SK-N-DZ (cell line): ENCODE measurements around the gene BBX.

ENCODE experiments used
- DNase-seq: peaks from one replicate; pipeline ENCODE4 v3.0.0-alpha.2; 2015; ENCODE audit warnings: low spot score

The BBX gene

DNA sequence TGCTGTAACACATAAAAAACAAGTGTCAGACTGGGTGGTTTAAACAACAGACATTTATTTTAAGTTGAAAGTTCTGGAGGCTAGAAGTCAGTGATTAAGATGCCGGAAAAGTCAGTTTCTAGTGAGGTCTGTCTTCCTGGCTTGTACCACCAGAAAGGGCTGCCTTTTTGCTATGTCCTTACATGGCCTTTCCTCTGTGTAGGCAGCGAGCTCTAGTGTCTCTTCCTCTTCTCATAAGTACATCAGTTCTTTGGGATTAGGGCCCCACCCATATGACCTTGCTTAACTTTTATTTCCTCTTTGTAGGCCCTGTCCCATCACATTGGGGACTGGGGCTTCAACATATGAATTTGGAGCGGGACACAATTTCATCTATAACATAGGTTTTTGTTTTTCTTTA, 128.0 kb downstream of the BBX start:
- no peak for DNase-seq

DNA sequence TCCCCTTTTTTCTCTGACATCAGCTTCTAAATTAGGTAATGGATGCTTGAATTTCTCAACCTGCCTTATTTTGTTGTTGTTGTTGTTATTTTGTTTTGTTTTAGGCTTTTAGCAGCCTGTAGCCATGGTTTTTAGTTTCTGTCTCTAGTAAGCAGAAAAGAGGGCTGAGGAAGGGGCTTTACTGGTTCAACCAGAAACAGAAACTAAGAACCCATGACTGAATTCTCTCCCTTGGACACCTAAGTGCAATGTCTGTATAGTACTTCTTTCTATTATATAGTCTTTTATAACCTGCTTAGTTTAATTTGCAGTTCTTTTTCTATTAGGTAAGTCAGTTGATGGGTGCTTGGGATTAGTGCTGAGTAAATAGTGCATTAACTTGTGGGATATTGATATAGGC, 129.0 kb downstream of the BBX start:
- no peak for DNase-seq

DNA sequence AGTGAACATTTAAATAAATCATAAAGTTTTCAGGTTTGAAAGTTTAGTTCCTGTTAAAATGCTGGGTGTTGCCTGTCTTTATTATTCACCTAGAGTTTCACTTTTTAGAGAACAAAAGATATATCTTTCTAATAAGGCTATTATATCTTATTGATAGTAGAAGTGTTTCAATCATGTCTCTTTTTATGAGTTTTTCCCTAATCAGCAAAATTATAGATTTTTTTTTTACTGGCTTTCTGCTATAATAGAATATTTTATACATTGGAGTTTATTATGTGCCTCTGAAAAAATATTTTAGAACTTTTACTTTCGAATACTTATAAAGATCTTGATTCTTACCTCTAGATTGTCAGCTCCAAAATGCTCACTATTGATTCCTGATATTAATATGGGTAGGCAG, 131.5 kb downstream of the BBX start:
- no peak for DNase-seq

DNA sequence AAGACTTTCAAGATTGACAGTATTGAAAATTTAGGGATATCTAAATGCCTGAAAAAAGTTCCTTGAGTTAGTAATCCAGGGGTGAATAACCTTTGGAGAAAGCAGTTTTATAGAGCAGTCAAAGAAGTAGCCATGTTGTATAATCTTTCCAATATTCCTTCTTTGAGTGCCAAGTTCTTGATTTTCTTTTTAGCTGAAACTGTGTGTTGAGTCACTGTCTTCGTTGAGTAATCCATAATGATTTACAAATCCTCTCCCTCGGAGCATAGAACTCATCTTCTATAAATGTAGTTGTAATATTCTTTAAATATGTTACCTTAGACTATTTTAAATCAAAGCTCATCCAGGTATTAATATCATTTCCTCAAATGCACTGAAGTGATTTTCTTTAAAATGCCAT, 135.2 kb downstream of the BBX start:
- DNase-seq: no peak

DNA sequence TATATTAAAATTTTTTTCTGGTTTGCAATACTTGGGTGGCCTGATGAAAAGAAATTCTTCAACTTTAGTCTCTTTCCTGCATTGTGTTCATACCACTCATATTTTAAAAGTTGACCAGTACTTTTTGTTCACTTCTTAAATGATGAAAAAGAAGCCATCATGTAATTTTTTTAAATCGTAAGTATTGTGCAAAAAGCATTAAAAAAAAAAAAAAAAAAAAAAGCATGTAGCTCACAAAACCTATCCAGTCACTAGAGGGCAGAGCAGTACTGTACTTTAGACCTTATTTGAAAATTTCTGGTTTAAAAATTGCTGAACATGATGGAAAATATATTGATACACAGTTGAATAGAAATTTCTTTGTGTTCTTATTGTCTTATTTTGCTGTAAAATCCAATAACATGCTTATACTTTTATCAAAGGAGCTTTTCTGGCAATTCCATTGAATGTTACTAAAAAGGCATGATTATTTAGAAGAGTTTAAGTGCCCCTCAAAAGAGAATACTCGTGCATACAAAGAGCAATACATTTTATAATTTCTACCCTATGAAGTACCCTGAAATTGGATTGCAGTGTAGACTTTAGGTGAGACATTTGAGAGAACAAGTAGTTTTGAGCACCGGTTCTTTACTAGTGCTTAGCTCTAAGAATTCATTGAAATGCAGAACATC, 137.7 kb downstream of the BBX start:
- DNase-seq: peak; percentile 37

DNA sequence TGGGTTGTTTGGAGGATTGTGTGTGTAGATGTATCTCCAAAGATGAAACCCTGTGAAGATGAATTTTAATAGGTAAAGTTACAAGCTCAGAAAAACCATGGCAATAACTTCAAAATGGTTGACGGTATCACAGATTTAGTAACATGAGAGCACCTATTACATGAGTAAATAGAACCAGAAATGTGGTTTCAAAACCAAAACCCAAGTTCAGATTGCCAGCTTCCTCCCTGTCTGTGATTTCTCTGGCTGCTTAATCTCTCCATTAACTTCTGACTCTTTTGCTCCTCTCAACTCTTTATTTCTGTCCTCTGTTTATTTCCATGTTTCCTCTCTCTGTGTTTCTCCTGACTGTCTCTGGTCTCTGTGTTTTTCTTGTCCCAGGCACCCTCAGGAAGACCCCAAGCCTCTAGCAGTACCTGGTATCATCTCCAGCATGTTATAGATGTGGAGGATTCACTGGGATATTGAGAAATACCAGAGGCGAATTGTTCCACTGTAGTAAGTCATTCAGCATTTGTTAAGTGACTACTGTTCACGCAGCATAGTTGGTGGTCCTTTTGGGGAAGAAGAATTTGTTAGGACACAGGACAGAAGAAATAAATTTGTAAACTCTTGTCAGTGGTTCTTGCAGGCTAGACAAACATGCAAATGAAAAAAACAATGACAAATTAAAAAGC, 138.8 kb downstream of the BBX start:
- DNase-seq: no peak

DNA sequence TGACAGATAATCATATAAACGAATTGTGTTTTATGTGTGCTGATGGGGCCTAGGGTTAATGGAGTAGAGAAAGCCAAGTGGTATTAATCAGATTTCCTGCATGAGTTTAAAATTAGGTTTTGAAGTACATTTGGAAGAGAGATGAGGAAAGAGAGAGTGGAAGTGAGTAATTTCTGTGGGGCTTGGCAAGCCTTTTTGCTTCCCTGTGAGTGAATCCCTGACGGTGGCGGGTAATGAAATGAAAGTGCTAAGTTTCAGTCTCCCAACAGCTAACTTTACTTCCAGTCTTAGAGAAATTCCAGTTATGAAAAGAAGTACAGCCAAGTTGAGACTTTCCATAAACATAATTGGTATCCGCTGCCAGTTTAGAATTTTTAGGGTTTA, 139.4 kb downstream of the BBX start:
- DNase-seq: no peak

DNA sequence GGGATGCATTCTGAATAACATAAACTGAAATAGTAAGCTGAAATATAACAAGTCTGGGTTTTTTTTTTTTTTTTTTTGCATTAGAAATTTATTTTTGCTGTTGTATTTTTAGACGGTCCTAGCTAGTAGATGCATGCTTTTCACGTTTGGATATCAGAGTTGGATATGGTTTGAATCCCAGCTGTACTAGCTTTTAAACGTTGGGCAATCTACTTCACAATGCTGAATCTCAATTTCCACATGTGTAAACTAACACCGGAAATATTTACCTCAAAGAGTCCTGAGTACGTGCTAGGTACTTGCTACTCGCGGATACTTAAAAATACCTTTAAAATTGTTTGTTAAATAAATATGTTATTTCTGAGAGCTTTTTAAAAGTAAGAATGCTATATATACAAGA, 139.8 kb downstream of the BBX start:
- DNase-seq: no peak

DNA sequence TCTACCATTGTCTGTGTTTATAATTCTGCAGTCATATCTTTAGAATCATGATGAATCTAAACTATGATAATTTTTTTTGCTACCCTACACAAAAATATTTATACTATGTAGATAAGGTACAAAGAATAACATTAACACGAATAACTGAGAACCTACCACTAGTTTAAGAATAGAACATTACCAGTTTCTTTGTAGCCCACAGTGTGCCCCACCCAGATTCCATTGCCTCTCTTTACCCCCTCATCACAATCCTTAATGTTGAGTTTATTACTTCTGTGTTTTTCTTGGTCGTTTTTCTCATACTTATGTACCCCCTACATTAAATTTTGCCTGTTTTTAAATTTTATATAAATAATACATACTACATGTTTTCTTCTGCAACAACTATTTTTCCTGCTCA, 140.5 kb downstream of the BBX start:
- DNase-seq: no peak

DNA sequence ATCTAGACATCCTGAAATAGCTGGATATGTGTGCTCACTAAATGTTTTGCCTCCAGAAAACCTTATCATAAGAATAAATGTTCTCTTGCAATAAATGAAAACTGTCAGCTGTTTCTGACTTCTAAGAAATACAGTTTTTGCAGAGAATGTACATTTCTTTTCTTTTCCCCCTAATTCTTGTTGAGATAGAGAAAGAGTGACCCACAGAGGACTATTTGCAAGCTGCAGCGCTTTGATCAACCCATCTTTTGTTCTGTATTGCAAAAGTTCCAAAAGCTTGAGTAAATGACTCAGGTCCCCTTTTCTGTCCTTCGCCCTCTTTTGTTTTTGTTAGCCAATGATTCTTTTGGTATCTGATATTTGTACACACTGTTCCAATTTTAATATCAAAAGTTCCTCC, 141.9 kb downstream of the BBX start:
- DNase-seq: no peak

DNA sequence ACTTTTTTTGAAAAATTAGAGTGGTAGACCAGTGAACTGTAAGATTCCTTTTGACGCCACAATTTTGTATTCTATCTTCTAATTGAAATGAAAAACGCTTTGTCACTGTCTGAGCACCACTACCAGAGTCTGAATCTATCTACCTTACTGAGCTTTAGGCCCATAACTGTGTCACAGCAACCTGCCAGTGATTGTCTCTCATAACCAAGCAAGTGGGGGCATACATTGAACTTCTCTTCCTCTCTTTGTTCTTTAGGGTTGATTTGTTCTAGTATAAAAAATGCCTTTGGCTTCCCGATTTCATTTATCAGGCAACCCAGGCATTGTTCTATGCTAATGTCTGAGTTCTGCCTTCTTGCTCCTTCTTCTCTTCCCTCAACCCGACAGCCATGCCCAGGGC, 142.6 kb downstream of the BBX start:
- no peak for DNase-seq

DNA sequence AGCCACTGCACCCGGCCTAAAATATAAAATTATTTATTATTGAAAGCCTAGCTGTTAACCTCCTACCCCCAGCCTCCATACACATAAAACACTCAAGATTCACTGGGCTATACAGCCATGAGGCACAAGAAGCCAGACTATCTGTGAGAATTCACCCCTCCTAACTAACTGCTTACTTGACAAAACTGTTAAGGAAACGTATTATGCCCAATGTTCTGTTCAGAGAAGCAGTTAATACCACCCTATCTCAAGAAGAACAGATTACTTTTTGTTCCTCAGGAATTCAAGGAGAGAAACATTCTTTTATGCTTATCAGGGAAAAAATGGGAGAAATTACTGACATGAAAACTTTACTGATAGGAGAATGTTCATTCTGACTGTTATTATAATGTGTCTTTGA, 144.1 kb downstream of the BBX start:
- no peak for DNase-seq

DNA sequence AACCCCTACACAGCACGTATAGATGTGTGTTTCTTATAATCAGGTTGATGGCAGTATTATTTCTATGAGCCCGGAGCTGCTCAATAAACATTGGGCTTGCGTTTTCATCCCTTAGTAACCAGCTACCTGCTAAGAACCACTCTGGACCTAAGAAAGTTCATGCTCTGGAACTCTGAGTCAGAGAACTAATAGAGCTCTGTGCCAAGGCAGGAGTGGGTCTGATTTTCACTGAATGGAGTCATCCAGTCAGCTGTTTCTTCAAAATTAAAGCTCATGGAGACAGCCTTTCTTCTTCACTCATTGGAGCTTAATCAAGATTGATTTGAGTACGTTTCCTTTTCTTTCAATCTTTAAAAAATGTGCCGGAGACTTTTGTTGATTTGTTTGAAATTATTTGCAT, 145.7 kb downstream of the BBX start:
- no peak for DNase-seq

DNA sequence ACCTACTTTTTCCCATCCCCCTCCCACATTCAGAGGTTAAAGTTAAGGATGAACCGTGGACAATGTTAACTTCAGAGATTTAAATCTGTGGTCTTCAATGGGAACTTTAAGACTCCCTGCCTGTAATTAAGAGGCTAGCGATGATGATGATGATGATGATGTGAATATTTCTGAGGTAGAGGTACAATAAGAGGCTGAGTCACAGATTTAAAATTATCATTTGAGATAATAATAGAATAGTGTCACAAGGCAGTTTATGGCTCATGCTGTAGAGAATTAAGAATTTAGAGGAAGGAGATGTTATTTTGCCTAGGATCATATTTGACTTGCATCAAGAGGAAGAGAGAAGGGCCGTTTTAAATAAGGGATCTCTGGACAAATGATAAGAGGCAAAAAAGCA, 146.2 kb downstream of the BBX start:
- DNase-seq: no peak

DNA sequence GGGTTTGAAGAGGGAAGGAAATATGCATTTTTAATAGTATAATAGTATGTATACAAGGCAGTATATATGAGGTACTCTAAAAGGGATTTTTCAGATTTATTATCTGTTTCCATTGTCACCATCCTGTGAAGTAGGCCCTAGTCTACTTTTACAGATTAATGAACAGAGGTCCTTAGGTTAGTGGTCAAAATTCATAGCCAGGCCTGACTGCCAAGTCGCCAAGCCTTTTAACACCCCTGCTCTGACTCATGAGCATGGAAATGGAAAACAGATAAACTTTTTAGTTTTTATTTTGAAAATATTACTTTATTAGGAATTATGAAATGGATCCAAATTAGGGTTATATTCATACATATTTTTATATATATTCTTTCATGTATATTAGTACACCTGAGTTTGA, 146.9 kb downstream of the BBX start:
- DNase-seq: no peak

DNA sequence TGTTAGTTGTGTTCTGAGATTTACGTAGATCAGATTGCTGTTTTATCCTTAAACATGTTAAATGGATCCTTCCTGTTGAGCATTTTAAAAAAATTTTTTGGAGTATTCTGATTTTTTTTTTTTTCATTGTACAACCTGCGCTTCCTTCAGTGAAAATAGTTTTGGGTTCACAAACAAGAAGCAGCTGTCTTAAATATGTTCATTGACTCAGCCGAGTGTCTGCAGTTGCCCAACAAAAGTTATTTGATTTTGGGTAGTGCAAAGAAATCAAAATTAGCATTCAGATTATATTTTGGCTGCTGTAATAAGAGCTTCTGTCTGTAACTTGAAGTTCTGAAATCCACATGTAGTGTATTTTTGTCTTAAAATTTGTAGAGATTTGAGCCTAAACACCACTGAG, 148.2 kb downstream of the BBX start:
- DNase-seq: no peak

DNA sequence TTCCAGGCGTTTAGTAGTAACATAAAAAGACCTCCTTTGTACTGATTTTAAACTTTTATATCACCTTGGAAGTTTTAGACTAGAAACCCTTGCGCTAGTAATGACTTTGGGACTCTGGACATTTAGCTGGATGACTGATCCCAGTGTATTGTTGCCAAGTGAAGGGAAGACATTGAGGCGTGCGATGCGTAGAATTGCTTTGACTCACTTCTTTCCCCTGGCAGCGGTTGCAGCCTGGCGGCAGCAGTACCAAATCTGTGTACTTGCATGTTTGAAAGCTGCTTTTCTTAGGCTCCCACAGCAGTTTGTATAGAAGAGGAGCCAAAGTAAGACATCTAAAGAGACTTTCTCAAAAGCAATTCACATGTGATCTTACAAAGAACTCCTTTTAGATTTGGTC, 151.6 kb downstream of the BBX start:
- DNase-seq: no peak

DNA sequence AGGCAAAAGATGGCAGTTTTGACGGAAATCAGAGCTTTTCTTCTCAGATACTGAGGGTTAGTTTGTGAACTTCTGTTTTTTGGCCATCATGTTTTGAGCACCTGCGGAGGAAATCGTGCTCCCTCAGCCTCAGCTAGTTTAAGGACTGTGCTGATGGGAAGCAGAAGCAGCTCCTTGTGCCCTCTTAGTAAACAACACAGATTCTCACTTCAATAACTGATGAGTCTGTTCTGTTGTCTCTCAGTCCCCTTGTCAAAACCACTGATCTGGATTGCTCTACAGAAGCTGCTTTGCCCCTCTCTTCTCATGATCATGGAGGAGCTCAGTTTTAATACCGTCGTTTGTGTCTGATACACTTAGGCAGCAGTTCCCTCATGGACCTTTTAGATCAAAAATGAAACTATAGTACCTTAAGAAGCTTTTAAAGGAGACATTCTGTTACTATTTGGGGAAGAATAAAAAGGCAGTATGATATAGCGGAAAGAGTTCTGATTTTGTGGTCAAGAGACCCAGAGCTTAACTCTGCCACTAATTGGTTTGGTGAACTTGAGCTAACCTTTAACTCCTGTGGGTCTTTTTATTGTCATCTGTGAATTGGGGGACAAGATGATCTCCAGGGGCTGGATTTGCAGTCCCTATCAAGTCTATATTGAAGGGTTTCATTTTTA, 152.6 kb downstream of the BBX start:
- DNase-seq: peak; percentile 14

DNA sequence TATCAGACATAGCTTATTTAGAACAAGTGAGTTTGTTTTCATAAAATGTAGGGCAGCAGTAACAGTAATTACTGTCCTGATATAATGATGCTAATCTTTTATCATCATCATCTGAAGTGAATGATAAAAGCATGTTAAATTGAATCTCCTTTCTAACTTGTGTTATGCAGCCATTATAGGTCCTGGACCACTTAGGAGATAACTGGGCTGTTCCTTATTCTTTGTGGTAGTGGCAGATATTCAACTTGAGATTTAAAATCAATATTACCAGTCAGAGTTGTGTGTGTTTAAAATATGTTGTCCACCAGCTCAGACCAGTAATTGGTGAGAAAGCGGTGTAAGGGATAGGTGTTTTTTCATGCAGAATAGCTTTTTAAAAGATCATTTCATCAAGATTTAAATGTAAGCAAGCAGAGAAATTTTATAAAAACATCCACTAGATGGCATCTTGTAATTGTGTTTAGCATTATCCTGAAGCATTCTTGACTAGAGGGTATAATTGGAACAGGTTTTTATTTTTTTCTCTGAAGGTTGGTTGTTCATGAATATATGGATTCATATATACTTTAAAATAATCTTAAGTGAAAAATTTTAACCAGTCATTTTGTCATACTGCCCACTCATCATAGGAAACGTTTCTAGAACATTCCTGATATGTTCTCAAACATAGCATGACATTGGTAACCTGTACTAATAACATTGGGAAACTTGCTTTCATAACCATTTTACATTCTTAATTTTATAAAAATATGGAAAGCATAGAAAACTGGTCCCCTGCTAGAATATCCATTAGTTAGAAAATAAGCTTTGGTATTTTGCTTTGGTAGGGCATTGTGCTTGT, 153.9 kb downstream of the BBX start:
- peak; percentile 39 for DNase-seq

DNA sequence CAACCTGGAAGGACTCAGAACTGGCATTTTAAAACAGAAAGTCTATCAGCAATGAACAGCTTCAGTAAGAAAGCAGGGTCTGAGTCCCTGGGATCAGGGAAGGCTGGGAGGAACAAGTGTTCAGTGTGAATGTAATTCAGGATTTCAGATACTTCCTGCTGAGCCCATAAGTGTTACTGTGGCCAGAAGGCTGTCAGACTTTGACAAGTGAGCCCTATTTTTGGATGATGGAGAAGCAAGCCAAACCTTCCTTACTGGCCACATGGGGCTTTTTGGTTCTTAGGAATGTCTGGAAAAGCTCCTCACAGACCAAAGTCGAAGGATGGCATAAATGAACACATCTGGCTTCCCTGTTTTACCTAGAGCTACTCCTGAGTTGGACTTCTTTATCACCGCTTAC, 157.2 kb downstream of the BBX start:
- DNase-seq: no peak

DNA sequence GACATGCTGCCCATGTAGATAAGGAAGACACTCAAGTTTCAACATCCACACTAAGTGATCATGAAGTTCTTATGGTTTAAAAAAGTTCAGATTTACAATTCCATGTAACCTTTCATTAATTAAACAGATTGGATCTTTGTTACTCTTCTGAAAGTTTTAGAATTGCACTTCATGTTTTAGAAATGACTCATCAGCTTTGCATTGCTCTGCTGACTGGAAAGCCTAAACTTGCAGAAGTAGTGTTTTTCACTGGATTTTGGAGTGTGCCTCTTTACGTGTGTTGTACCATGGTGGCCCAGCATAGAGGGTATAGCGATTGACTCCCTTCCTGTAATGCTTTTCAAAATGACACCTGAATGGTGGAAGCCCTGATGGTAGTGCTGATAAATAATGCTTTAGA, 157.9 kb downstream of the BBX start:
- no peak for DNase-seq

DNA sequence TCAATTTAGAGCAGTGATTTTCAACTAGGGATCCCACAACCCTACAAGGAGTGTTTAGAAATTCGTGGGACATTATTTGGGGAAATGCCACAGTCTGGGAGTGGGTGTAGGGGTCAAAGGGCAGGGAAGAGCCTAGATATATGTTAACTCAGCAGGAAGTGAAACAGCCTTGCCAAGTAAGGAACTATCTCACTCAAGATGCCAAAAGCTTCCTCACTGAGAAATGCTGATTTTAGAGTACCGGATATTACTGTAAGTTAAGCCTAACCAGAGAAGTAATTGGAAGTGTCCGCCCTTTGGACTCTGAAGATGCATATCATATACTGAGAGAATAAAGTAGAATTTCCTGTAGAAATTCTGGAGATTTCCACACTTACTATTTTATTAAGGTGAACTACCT, 158.6 kb downstream of the BBX start:
- DNase-seq: no peak
